Stimulated activated CD4-positive, alpha-beta T cell treated with anti-CD3 and anti-CD28 coated beads, Interleukin-1b, Interleukin-23, amount 100 ng/mL, for 24 hours (primary cell): ENCODE results near the gene SGO2.
"Not testable (repeated sequence)": the region's sequence is repeated elsewhere in the genome, so short reads cannot be mapped to it uniquely, and the experiment has no call there.

Source experiments
- DNase-seq, 4 experiments: peaks; one replicate each; pipeline ENCODE4 v3.0.0-alpha.2; 2020; ENCODE audit warnings: low read depth in 4 of 4, low spot score in 1 of 4

The SGO2 gene

DNA sequence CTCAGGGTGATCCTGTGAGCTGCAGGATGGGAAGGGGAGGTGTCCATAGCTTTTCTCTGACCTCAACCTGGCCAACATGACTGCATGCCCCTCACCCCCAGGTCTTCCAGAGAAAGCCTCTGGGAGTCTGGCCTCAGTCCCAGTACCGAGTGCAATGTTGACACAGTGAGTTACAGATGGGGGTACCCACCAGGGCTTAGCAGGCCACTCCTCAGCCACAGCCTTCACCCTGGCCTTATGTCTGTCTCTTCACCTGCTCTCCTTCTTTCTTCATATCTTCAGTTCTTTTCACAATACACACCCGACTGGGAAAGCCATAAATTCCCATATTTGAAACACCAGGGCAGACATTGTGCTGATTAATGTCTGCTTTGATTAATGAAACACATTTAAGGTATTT is 93.3 kb downstream of the SGO2 start:
- no peak for DNase-seq

- no peak for DNase-seq
These were observed 94.8 kb downstream of the SGO2 start for GRCh38 chr2:200620606-200621390.

- no peak for DNase-seq
These were observed 96.1 kb downstream of the SGO2 start for GRCh38 chr2:200622106-200622505.

DNA sequence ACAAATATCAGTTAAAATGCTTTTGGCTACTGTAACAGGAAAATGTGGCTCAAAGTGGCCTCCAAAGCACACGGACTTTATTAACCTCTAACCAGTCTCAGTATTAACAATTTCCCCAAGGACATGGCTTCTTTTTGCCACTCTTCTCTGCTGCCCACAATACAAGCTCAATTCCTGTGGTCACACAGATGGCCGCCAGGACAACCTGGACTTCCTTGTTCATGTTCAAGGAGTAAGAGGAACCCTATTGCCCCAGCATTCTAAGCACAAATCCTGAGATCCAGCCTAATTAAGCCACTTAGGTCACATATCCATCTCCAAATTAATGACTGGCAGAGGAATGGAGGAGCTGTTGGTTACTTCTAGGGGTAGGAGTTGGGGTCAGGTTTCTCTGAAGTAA is 98.0 kb downstream of the SGO2 start:
- no peak for DNase-seq

DNA sequence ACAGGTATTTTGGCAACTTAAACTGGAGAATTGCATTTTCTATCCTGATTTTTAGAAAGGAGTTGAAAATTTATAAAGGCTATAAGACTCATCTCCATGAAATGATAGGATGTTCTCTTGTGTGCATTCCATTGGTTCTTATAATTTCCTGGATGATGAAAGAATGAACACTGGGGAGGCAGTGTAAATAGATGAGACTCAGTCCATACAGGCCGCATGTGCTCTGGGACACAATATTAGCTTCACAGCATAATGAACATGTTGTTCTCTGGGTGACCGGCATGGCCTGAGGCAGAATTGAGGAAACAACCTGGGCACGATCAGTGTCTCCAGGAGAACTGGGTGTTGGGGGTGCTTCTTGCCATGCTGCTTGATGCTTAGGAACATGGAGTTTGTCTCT is 98.7 kb downstream of the SGO2 start:
- no peak for DNase-seq

DNA sequence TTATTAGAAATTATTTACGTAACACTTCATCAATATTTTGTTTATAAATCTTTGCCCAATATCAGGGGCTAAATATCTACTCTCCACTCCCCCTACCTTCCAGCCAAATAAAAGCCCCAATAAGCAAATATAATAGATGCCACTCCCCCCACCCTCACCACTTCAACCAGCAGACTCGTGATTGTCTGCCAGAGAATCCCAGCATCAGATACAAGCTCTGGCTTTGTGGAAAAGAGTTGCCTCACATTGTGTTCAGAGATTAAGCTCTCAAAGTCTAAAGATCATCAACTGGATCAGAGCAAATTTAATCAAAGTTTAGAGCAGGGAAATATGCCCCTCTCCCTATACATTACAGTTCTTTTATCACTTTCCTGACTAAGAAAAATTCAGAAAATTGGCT is 99.3 kb downstream of the SGO2 start:
- DNase-seq: no peak

- no peak for DNase-seq
These were observed 100.0 kb downstream of the SGO2 start for GRCh38 chr2:200625958-200626363.

DNA sequence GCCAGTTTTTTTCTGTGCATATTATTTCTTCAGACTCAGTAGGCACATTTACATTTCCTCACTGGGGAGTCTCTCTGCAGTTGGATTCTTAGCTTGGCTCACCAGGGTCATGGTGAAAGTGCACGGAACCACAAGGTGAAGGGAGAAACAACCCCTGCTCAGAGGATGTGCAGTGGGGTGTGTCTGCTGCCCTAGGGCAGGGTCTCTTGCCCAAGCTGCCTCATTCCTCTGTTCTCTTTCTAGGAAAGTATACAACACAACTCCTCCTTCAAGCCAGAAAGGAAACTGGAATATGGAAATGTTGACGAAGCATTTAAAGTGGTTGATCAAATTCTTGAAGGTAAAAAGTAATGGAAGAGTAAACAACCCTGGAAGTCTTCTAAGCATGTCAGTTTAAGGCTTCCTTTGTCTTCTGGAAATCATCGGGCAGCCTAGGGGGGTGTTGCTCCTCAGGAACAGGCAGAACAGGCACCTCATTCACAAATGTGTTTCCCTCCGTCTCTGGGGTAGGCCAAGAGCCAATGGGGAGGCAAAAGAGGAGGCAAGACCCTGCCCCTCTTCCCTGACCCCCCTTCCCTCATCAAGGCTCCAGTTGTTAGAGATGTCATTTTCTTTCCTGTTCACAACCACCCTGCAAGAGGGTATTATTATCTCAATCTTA is 101.2 kb downstream of the SGO2 start:
- no peak for DNase-seq

- DNase-seq: not testable (repeated sequence)
These were observed 102.5 kb downstream of the SGO2 start for GRCh38 chr2:200628461-200628860.

GRCh38 chr2:200631287-200631686 is 105.3 kb downstream of the SGO2 start:
- DNase-seq: no peak
